ENCODE results near the gene TAMALIN.

Gene TAMALIN

DNA sequence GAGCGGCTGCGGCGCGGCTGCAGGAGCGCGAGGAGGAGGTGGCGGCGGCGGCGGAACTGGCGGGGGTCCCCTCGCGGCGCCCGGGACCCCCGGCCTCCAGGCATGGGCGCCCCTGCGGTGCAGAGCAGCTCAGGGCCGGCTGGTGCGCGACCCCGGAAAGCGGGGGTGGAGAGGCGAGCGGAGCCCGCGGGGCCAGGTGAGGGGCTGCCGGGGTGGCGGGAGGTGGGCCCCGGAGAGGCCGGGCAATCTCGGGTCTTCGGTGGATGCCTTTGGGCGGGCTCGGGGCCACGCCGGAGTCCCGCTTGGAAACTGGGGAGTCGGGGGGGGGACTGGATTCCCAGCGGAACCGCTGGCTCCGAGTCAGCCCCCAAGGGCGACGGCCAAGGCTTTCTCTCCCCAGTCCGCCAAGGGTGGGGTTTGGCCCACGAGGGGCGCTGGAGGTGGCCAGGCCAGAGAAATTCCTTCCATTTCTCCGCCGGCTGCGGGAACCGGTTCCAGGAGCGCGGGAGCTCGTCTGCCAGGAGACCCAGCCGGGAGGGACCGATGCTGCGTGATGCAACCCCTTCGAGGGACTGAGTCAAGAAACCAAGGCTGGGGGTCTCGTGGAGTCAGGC lies 30.6 kb downstream of the TAMALIN start:
- no peak for DNase-seq

DNA sequence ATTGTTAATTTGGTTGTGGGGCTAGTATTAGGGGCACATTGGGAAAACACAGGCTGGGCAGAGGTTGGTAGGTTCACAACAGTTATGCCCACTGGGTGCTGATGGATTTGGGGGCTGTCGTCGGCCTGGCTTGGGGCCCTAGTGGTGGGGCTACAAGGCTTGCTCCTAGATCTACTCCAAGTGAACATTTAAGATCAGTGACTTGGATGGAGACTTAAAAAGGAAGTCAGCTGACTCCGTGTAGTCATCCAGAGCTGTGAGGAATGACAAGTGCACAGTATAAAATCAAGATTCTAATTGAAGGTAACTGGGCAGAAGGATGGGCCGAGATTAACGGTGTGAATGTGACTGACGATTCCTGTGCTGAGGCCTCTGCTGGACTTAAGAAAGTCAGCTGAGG lies 31.7 kb downstream of the TAMALIN start:
- peak; percentile 47 for DNase-seq

DNA sequence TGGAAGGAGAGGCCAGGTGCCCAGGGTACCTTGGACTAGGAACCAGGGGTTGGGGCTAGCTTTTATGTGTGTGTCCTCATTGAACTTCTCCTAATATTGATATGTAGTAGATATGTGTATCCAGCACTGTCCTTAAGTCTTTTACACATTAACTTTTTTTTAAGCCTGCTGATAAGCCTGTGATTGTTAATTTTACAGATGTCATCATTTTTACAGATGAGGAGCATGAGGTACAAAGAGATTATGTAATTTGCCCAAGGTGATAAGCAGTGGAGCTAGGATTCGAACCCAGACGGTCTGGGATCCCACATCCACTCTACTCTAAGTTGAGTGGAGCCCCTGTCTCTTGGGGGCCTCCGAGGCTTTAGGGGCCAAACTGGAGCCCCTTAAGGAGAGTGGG lies 34.3 kb downstream of the TAMALIN start:
- DNase-seq = no peak

DNA sequence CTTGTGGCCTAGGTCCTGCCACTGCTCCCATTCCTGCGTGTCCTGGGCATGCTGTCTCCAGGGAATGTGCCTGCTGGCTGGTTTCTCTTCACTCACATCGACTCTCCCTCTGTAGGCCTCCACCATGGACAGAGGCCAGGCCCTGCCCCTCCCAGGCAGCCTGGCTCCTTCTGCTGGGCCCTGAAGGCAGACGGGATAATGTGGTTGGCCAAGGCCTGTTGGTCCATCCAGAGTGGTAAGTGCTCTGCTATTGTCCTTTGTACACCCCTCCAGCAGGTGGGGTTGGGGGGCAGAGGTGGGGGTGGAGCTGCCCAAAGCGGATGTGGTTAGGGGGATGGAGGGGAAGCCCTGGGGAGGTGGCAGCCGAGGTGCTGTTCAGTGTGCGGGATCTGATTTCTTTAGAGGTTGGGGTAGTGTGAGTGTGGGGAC lies 35.0 kb downstream of the TAMALIN start:
- no peak for DNase-seq

DNA sequence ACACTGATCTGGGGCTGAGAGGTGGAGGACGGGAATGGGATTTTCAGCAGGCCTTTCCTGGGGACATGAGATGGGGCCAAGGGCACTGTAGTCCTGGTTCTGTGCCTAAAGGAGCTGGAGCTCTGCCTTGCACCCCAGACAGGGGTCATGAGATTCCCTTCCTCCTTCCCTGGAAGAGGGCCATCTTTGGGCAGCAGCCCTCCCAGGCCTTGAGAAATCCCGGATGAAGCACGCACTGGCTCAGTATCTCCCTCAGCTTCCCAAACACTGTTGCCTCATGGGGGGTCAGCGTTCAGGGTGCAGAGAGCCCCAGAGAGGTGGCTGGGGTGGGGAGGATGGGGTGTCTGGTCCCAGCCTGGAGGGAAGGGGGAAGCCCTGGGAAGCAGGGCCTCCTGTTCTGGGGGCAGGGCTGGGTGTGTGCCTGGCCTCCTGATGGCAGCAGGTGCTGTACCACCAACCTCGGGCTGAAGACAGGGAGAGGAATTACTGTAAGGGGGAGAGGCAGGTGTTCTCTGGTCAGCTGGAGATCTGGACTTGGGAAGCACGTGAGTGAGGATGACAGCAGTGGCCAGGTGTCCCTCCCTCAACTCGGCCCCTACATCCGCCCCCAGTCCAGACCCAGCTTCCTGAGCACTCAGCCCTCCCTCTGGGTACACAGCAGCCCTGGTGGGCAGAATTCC lies 36.1 kb downstream of the TAMALIN start:
- no peak for DNase-seq

DNA sequence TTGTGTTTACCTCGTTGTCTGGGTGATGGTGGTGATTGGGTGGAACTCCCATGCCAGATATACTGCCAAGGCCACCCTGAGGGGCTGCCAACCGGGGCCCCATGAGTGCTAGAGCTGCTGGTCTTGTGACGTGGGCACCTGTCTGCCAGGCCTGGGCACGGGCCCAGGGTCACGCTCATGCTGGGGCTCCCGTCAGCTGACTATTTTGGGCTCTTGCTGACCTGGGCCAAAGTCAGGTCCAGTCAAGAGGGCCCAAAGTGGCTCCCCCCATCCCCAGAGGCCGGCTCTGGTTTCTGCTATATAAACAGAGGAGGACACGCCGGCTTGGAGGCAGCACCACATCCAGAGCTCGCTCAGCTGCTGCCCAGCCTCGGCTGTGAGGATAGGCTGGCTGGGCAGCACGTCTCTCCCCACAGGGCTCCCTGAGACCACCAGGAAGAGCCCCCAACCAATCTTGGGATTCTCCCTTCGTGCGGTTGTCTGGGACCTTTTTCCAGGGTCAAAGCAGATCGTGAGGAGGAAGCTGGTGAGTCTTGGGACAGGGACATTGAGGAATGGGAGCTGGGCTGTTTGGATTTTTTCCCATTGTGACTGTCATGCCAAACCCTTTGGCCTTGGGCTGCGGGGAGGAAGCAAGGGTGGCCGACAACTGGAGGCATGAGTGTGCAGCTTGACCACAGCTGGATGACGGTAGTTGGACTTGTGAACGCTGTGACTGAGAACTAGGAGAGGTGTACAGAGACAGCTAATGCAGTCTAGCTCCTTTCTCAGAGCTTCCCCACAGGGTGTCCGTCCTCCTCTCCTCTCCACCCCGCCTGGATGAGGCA lies 36.9 kb downstream of the TAMALIN start:
- no peak for DNase-seq

DNA sequence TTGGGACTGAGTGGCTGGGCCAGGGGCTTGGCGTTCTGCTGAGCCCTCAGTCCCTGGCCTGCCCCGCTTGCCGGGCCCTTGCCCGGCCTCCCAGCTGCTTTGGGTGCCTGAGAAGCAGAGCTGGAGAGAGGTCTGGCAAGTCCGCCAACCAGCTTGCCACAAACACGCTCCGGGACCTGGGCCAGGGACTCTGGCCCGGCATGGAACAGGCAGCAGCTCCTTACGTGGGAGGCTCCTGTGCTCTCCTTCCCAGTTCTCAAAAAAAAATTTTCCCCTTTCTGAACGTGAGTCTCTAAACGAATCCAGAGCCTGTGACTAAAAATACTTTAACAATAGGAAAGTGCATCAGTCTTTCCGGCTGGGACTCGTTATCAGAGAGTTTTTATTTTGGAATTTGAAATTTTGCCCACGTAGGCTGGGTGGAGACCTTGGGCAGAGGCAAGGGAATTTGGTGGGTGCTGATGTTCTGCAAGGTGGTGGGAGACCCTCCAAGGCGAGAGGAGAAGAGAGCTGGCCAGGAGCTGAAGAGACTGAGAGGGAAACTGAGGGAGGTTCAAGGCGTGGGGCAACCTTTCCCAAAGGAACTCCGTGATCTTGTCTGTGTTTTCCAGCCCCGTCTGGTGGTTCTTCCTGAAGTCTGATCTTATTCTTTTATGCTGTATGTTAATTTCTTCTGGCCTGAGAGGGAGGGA lies 37.7 kb downstream of the TAMALIN start:
- DNase-seq = no peak

DNA sequence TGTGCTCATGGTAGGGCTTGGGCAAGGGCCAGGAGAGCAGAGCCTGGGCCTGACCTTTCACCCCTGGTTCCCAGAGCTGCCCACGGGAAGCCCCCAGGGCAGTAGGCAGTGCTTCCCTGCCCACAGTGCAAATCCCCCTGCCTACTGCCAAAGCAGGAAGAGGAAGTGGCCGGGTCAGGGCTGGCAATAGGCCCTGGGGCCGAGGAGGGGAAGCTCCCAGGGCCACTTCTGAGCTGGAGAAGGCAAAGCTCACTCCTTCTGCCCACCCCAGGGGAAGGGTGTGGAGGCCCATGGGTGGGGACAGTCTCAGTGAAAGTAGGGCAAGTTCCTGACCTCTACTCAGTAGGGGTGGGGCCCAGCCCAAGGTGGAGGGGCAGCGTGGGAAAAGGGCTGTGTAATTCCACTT lies 39.1 kb downstream of the TAMALIN start:
- peak; percentile 85 for DNase-seq

DNA sequence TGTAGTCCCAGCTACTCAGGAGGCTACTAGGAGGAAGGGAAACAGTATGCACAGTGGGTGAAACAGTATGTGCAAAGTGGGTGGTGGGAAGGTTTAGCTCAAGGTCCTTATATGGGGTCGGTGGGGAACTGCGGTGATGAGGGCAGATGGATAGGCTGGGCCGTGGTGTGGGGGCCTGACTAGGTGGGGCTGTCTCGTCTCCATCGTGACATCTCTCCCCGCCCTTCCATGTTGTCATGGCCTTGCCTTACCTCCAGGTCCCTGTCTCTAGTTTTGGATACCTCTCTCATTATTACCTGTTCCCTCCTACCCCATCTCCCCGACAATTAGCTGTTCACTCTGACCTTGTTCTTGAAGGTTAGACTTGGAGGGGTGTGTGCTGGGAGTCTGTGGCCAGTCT lies 40.1 kb downstream of the TAMALIN start:
- DNase-seq = no peak

DNA sequence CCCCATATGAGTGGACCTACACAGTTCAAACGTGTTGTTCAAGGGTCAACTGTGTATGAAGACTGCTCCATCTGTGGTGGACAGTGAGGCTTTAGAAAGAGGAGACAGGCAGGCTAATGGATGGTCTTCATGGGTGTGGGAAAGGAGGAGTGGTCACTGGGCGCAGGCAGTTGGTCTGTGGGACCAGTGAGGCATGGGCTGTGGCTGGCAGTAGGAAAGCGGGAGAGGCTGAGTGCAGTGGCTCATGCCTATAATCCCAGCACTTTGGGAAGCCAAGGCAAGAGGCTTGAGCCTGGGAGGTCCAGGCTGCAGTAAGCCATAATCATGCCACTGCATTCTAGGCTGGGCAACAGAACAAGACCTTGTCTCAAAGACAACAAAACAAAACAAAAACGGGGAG lies 42.5 kb downstream of the TAMALIN start:
- DNase-seq = no peak

DNA sequence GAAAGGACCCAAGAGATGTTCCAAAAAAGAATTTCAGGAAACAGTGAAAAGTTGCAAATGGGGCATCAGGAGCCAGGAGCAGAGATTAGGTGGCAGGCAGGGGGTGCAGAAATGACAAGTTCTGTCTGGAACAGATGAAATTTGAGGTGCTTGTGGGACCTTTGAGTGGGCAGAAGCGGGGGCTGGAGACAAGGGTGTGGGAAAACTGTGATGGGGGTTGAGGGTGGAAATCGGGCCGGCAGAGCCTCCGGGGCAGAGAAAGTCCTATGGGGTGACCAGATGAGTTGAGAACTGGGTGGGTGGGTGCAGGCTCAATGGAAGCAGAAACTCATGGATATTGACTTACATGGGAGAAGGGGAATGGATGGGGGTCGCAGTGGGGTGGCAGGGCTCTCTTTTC lies 42.9 kb downstream of the TAMALIN start:
- DNase-seq = no peak

DNA sequence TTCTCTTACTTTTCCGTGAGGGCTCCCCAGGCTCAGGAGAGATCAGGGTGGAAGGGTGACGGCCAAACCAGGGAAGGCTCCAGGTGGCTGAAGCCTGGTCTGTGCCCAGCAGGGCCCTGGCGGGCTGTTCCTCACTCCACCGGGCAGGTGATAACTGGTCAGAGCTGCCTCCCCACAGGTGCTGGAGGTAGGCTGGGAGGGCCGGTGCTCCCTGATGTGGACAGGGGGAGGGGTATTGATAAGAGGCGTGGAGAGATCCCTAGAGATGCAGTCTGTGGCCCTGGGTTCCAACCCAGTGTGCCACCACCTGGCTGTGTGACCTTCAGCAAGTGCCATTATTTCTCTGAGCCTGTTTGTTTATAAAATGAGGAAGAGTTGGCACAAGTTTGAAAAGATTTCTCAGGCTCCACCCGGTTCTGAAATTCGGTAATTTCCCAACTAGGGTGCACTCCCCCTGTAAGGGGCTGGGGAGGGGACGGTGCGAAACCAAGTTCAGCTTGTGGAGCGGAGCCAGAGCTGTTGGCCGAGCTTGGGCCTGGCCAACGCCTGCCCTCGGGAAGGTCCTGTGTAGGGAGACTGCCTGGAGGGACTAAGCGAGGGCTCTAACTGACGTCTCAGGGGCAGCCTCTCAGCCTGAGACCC lies 43.5 kb downstream of the TAMALIN start:
- peak; percentile 84 for DNase-seq

DNA sequence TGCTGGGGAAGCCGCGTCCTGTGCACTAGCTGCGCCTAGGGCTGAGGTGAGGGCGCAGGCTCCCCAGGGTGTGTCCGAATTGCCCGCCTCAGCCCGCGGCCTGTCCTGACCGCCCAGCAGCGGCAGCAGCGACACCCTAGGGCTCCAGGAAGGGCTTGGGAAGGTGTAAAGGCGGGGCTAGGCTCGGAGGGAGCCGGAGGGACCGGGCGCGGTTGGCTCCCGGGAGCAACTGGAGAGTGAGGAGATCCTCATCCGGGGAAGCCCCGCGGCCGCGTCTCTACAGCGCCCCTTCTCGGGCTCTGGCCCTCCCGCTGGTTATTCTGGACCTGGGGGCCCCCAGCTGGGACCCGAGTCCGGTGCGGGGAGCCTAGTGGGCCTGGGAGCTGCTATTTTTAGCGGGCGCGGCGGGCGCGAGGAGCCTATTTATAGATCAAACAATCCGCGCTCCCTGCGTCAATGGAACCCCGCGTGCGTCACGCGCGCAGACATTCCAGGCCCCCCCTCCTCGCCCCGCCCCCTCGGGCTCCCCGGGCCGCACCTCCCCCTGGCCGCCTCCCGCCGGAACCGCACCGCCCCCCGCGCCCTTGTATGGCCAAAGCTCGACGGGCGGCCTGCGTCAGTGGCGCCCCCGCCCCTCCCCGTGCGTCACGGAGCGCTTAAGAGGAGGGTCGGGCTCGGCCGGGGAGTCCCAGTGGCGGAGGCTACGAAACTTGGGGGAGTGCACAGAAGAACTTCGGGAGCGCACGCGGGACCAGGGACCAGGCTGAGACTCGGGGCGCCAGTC lies 44.2 kb downstream of the TAMALIN start, which contains the start of gene NR4A1:
NR4A1 (plus strand) TSS at position 685 of the 784 bp plus-strand sequence. CDS start 2,887 bp downstream, outside the sequence.
- peak; percentile 91 for DNase-seq

DNA sequence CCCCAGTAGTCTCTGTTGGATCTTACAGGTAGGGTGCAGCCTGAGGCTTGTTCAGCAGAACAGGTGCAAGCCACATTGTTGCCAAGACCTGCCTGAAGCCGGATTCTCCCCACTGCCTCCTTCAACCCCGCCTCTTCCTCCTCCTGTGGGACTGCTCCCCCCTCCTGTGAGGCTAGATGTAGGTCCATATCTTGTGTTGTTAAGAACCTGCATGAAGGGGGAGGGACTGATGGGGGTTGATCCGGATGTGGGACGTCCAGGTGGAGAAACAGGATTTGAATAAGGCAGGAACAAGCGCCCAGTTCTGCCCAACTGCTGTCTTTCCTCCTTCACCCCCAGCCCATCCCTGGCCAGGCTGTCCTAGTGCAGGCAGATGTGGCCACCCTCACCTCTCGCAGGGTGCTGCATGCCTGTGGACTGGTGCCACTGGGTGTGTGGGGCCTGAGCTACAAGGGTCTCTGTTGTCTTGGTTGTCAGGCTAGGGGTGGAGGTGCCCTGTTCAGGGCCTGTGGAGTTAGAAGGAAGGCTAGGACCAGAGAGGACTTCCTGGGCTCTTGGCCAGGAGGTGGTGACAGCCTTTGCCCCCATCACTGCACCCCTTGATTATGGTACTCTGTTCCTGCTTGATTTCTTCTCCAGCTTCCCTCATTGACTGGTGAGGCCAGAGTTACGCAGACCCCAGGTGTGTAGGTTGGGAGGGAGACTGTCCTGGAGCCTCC lies 45.9 kb downstream of the TAMALIN start:
- DNase-seq = no peak

DNA sequence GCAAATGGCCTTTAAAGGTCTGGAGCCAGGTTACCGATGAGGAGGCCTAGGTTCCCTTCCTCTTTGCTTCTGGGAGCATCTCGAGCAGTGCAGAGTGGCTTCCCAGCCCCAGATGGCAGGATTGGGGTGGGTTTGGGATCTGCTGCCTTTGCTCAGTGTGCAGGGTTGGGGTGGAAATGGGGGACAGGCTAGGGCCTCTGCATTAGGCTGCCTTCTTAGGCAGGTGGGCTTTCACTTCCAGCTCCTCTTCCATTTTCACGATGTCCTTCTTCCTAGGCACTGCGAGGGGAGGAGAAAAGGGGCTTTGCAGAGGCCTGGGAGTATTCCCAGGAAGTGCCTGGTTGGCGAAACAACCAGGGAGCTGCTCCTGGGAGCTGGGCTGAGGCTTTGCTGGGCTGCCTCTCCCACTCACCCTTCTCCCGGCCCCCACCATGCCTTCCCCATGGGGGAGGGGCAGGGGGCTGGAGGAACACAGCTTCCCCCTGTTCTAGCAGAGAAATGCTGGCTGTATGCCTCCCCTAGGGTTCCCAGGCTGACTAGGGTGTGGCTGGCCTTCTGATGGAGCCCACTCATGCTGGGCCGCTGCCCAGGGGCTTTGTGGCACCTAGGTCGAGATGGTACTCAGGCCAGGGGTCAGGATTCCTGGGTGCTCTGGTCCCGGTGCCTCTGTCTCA lies 46.9 kb downstream of the TAMALIN start:
- DNase-seq = no peak

DNA sequence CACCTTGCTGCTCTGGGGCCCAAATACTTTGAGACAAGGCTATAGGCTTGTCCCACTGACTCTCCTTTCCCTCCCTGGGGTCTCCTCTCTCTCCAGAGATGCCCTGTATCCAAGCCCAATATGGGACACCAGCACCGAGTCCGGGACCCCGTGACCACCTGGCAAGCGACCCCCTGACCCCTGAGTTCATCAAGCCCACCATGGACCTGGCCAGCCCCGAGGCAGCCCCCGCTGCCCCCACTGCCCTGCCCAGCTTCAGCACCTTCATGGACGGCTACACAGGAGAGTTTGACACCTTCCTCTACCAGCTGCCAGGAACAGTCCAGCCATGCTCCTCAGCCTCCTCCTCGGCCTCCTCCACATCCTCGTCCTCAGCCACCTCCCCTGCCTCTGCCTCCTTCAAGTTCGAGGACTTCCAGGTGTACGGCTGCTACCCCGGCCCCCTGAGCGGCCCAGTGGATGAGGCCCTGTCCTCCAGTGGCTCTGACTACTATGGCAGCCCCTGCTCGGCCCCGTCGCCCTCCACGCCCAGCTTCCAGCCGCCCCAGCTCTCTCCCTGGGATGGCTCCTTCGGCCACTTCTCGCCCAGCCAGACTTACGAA lies 47.6 kb downstream of the TAMALIN start:
- DNase-seq = no peak

DNA sequence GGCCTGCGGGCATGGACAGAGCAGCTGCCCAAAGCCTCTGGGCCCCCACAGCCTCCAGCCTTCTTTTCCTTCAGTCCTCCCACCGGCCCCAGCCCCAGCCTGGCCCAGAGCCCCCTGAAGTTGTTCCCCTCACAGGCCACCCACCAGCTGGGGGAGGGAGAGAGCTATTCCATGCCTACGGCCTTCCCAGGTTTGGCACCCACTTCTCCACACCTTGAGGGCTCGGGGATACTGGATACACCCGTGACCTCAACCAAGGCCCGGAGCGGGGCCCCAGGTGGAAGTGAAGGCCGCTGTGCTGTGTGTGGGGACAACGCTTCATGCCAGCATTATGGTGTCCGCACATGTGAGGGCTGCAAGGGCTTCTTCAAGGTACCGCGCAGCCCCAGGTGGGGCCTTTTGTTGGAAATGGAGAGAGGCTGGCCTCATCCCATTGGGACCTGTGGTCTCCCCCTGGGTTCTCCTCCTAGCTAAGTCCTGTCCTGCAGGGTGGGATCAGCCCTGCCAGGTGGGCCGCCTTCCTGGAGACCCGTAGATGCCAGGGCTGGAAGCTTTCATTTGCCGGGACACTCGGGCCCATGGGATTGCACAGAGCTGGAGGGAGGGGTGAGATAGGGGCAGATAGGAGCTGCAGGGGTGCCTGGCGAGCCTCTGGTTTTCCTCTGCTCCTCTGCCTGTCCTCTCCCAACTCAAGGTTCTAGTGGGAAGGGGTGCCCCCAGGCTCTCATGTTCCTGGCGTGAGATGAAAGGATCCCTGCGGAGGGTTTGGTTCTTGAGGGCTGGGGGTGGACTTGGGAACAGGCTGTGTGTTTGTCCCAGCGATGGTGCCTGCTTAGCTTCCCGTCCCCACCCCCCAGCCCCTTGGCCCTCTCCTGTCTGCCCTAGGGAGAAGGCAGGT lies 48.3 kb downstream of the TAMALIN start:
- DNase-seq = no peak

DNA sequence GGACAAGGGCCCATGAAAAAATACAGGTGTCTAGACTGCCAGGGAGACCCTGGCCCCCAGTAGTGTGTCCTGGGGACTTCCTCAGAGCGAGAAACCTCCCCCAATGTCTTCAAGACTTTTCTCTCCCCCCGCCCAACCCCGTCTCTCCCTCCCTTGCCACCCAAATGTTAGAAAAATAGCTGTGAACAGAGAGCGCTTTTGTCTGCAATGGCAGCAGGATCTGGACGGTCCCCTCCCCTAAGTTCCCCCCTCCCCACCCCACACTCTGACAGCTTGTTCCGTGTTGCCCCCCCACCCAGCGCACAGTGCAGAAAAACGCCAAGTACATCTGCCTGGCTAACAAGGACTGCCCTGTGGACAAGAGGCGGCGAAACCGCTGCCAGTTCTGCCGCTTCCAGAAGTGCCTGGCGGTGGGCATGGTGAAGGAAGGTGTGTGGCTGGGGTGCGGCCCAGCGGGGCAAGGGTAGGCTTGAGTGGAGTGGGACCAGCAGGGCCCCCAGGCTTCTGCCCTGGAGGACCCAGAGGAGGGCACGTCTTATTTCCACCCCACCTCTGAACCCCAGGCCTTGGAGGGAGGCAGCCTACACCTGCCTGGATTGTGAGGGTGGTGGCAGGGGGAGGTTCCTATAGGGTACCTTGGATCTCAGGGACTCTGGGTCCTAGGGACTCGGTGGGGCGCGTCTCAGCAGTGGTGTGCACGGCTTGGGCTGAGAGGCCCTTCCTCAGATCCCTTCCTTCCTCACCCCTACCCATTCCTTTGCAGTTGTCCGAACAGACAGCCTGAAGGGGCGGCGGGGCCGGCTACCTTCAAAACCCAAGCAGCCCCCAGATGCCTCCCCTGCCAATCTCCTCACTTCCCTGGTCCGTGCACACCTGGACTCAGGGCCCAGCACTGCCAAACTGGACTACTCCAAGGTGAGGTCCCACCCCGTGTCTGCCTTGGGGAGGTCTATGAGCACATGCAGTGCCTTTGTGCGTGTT lies 49.3 kb downstream of the TAMALIN start:
- DNase-seq = no peak
